ENCODE measurements around the gene CALR3. TPM values are rescaled to one million over a fixed set of nuclear protein-coding genes. Genes with fewer than 3 reads are reported as not detected.

CALR3 gene
- total RNA-seq, 3 donors from 2014 or later, result not detected

DNA sequence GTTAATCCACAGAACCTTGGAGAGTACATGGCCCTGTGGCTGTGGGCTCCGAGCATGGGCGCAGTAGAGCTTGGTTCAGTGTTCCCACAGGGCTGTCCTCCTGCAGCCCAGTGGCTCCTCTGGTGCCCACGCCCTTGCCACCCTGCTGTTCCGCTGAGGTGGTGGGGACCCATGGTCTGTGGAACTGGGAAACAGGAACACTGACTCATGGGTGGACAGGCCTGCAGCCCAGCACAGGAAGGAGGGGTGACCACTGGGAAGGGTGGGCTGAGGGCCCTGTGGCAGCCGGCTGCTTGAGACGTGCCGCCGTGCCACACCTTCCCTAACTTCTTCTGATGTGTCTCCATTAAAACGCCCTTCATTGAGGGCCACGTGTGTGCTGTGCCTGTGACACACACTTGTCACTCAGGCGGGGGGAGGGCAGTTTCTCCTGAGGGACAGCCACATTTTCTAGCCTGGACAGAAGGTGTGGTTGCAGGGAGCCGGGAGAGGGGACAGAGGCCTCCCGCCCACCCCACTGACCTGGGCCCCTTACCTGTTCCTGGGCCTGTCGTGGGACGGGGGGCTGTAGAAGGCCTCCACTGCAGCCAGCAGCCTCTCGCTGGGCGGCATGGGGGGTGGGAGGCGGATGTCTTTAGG is 25.1 kb upstream of the CALR3 start:
- Histone ChIP-seq H3K36me3 (ENCODE audit: low read depth) (peaks cover 10% of the 10 kb centered on the region), H3K9me3 (no peaks in the 10 kb centered on the region), H3K4me3 (no peak overlapping the region), H3K4me1 (ENCODE audit: low read depth) (no peaks in the 10 kb centered on the region)
- ATAC-seq, result no peak
- TF ChIP-seq, protein P1, sequence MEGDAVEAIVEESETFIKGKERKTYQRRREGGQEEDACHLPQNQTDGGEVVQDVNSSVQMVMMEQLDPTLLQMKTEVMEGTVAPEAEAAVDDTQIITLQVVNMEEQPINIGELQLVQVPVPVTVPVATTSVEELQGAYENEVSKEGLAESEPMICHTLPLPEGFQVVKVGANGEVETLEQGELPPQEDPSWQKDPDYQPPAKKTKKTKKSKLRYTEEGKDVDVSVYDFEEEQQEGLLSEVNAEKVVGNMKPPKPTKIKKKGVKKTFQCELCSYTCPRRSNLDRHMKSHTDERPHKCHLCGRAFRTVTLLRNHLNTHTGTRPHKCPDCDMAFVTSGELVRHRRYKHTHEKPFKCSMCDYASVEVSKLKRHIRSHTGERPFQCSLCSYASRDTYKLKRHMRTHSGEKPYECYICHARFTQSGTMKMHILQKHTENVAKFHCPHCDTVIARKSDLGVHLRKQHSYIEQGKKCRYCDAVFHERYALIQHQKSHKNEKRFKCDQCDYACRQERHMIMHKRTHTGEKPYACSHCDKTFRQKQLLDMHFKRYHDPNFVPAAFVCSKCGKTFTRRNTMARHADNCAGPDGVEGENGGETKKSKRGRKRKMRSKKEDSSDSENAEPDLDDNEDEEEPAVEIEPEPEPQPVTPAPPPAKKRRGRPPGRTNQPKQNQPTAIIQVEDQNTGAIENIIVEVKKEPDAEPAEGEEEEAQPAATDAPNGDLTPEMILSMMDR (IDR thresholded peaks at IDR 0.05), result no peak
- no peak for DNase-seq
- intact Hi-C loops (cut with DNase I, micrococcal nuclease), result no loop called here

DNA sequence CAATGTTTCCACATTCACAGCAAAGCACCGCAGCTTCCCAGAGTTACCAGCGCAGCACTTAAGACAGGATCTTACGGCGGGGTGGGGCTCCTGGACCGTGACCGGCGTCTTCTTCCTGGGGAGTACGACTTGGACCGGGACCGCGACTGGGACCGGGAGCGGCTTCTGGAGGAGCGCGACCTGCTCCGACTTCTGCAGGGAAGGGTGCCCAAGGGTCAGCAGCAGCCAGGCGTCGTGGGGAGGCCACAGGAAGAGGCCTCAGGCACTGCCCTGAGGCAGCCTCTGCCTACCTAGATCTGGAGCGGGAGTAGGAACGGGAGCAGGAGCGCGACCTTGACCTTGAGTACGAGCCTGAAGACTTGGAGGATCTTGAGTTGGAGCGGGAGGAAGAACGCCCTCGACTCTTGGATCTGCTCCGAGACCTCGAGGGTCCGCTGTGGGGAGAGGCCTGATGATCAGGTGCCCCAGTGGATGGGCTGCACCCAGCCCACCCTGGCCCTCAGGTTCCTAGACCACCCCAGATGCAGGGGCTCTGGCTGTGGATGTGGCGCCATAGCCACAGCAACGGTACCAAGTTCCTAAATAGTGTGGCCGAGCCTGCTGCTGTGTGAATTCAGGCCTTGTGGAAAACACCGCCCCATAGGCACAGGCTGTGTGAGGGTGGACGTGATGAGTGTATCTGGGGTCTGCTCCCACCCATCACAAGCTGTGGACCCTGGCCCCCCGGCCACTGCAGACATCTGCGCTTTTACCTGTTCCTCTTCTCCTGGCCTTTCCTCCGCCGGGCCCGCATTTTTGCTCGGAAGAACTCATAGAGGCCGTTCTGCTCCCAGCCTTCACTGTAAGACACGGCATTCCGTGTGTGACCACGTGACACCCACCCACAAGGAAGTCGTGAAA is 24.4 kb upstream of the CALR3 start:
- intact Hi-C loops (cut with DNase I, micrococcal nuclease), result no loop called here
- ATAC-seq (no peak), DNase-seq (no peak)
- H3K4me1 ChIP-seq (ENCODE audit: low read depth), result no peaks in the 10 kb centered on the region
- H3K9me3 ChIP-seq, result no peaks in the 10 kb centered on the region
- no peak overlapping the region for H3K4me3 ChIP-seq
- TF ChIP-seq, protein P1 (IDR thresholded peaks at IDR 0.05), result no peak
- peaks cover 10% of the 10 kb centered on the region for H3K36me3 ChIP-seq (ENCODE audit: low read depth)

DNA sequence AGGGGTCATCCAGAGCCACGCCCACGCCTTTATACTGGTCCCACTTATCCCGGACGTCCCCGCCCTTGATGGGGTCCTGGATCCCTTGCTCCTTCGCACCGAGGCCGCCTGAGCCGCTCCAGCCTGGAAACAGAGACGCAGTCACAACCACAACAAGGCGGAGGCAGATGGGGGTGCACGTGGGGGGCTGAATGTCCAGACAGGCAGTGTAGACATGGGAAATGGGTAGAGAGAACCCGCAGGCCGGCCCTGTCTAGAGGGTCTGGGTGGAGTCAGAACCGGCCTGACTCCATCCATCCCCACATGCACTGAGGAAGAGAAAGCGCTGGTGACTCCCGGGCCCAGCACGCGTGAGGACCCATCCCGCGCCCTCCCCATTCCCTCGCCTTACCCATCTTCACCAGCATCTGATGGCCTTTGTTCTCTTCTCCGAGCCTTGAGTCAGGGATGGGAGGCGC is 23.3 kb upstream of the CALR3 start:
- intact Hi-C loops (cut with DNase I, micrococcal nuclease), result no loop called here
- Histone ChIP-seq H3K4me3 (no peak overlapping the region), H3K4me1 (ENCODE audit: low read depth) (no peaks in the 10 kb centered on the region), H3K36me3 (ENCODE audit: low read depth) (peaks cover 10% of the 10 kb centered on the region), H3K9me3 (no peaks in the 10 kb centered on the region)
- no peak for DNase-seq
- no peak for ATAC-seq
- TF ChIP-seq, protein P1 (IDR thresholded peaks at IDR 0.05), result no peak

DNA sequence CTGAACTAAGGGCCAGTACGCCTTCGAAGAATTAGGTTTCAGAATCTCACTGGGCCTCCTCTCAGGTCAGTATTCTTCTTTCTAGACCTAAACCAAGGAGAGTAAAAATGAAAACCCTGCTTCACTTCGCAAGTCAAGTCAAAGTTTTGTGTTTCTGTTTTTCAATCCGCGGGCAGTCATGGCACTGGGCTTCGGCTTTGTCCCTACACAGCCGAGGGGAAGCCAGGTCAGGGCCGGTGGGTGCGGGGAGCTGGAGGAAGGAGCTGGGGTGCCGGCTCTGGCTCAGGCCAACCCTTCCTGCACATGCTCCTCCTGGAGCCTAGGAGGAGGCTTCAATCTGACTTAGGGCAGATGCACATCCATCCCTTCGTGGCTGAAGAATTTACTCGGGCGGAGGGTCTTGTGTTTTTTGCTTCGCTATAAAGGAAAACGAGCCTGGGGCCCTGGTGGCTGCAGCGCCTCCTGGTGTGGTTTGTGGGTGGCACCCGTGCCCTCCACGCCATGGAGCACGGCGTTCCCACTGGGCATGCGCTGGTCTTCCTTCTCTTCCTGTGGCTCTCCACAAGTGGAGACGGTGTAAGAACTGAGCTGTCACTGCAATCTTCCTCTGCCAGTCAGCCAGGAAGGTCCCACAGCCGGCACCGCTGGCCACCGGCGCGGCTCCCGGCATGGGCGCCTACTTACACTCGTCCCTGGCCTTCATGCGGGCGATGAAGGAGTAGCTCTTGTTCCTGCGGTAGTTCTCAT is 22.7 kb upstream of the CALR3 start:
- TF ChIP-seq, protein P1 (IDR thresholded peaks at IDR 0.05), result no peak
- no peaks in the 10 kb centered on the region for H3K9me3 ChIP-seq
- ATAC-seq, result no peak
- intact Hi-C loops (cut with DNase I, micrococcal nuclease), result no loop called here
- peaks cover 10% of the 10 kb centered on the region for H3K36me3 ChIP-seq (ENCODE audit: low read depth)
- no peak overlapping the region for H3K4me3 ChIP-seq
- no peaks in the 10 kb centered on the region for H3K4me1 ChIP-seq (ENCODE audit: low read depth)
- DNase-seq, result no peak

DNA sequence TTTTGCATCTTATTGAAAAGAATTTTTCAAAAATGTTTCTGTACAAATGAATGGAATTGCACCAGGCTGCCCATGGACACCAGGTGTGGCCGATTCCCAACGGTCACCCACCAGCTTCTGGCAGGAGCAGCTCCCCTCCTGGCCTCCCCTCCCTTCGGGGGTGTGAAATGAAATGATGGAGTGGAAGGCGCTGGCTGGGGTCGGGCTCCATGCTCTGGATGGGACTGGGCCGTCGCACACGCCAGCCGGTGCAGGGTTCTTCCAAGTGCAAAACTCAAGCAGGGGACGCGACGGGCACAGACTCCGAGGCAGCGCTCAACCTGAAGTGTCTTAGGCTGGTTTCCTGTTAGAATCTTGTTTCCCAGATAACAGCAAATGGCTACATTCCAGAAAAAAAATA is 22.1 kb upstream of the CALR3 start:
- no peak for DNase-seq
- no peak for ATAC-seq
- peaks cover 10% of the 10 kb centered on the region for H3K36me3 ChIP-seq (ENCODE audit: low read depth)
- H3K4me1 ChIP-seq (ENCODE audit: low read depth), result no peaks in the 10 kb centered on the region
- TF ChIP-seq, protein P1 (IDR thresholded peaks at IDR 0.05), result no peak
- intact Hi-C loops (cut with DNase I, micrococcal nuclease), result no loop called here
- H3K9me3 ChIP-seq, result no peaks in the 10 kb centered on the region
- H3K4me3 ChIP-seq, result no peak overlapping the region

Measured in mucosa of descending colon (tissue), 3 donors.